ENCODE measurements around the gene CPA2.
A peak's percentile ranks its signal among the peaks of the same experiment; 100 is the strongest.

The CPA2 gene

DNA sequence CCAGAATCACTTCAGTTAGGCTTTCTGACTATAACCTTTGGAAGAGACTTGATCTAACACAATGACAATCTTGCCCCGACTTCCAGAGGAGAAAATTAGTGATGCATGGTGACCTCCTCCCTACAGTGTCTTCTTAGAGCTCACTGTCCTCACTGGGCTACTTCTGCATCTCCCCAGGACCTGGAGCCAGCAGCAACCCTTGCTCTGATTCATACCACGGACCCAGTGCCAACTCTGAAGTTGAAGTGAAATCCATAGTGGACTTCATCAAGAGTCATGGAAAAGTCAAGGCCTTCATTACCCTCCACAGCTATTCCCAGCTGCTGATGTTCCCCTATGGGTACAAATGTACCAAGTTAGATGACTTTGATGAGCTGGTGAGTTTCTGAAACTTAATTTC is 12.6 kb downstream of the CPA2 start:
- H2BK120ac ChIP-seq (ENCODE audit: low read depth, low read length): peak overlapping the region; percentile 35
- no peak overlapping the region for H3K4ac ChIP-seq (ENCODE audit: low read length)
- H2BK15ac ChIP-seq (ENCODE audit: low read length): no peak overlapping the region
- no CpG with 5 or more reads among the region's 2 CpGs for WGBS, 2 donors (ENCODE audit: extremely low coverage in 2 of 2, insufficient read length in 2 of 2, insufficient replicate concordance in 1 of 2)
- DNase-seq (ENCODE audit: low spot score): no peak
- no peak overlapping the region for H3K23ac ChIP-seq (ENCODE audit: low read depth, low read length, poor library complexity)
- H2BK12ac ChIP-seq (ENCODE audit: low read length): peak overlapping the region; percentile 80
- H2BK5ac ChIP-seq (ENCODE audit: low read length): no peak overlapping the region
- H3K14ac ChIP-seq (ENCODE audit: low read length): no peak overlapping the region
- H2AFZ ChIP-seq (ENCODE audit: low read length): no peak overlapping the region
- H3K4me2 ChIP-seq (ENCODE audit: insufficient read depth, low read length, poor library complexity, severe bottlenecking): no peak overlapping the region
- H3K79me1 ChIP-seq (ENCODE audit: low read depth, low read length): no peaks in the 10 kb centered on the region
- H3K27ac ChIP-seq (replicated peaks; ENCODE audit: low read length): no peak overlapping the region
- no peak overlapping the region for H3K18ac ChIP-seq (ENCODE audit: low read length)
- H3K36me3 ChIP-seq (replicated peaks in 1 of 2; ENCODE audit: control insufficient read depth in 2 of 2, insufficient read depth in 2 of 2, low read length in 2 of 2): no peaks in the 10 kb centered on the region
- no peaks in the 10 kb centered on the region for H3K27me3 ChIP-seq (ENCODE audit: control insufficient read depth in 3 of 3, insufficient read depth in 3 of 3, low read depth in 1 of 3, low read length in 3 of 3)
- H3K4me3 ChIP-seq (ENCODE audit: low read length in 2 of 2): no peak overlapping the region
- no peak overlapping the region for H4K91ac ChIP-seq (ENCODE audit: low read depth, low read length, poor library complexity)
- no peak overlapping the region for H4K8ac ChIP-seq (ENCODE audit: low read depth, low read length)
- no peak overlapping the region for H2AK5ac ChIP-seq (ENCODE audit: low read depth, low read length)
- peaks cover 0 to 11% of the 10 kb centered on the region in 2 donors for H3K9me3 ChIP-seq (replicated peaks in 1 of 2; ENCODE audit: control insufficient read depth in 2 of 2, insufficient read depth in 1 of 2, low read depth in 1 of 2, low read length in 2 of 2)
- H3K4me1 ChIP-seq (ENCODE audit: control insufficient read depth in 2 of 2, insufficient read depth in 1 of 2, low read depth in 1 of 2, low read length in 2 of 2): peaks cover 5 to 11% of the 10 kb centered on the region in 2 donors
- no peak overlapping the region for H3K9ac ChIP-seq (ENCODE audit: low read depth, low read length, poor library complexity)

DNA sequence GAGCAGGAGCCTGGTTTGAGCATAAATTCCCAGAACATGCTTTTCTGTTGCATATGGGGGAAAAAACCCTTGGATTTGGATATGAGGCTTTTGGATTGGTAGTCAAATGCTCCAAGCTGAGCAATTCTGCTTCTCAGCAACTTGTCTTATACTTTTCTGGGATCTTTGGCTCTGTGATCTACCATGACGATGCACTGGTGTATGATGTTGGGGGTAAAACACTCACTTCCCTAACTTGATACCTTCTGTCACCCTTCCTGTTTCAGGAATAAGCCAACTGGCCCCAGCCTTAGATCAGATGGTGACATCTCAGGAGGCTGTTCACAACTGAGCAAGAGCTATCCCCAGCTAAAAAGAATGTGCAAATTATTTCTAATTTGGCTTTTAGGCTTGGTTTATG is 13.2 kb downstream of the CPA2 start:
- Histone ChIP-seq H3K4me2 (ENCODE audit: insufficient read depth, low read length, poor library complexity, severe bottlenecking) (no peak overlapping the region), H2BK5ac (ENCODE audit: low read length) (no peak overlapping the region), H2AFZ (ENCODE audit: low read length) (no peak overlapping the region), H3K79me1 (ENCODE audit: low read depth, low read length) (no peaks in the 10 kb centered on the region), H3K4me3 (ENCODE audit: low read length in 2 of 2) (no peak overlapping the region), H3K4me1 (ENCODE audit: control insufficient read depth in 2 of 2, insufficient read depth in 1 of 2, low read depth in 1 of 2, low read length in 2 of 2) (peaks cover 3 to 9% of the 10 kb centered on the region in 2 donors), H3K27ac (replicated peaks; ENCODE audit: low read length) (no peak overlapping the region), H2BK15ac (ENCODE audit: low read length) (no peak overlapping the region), H2BK12ac (ENCODE audit: low read length) (no peak overlapping the region), H3K23ac (ENCODE audit: low read depth, low read length, poor library complexity) (no peak overlapping the region), H4K91ac (ENCODE audit: low read depth, low read length, poor library complexity) (no peak overlapping the region), H3K9ac (ENCODE audit: low read depth, low read length, poor library complexity) (no peak overlapping the region), H2AK5ac (ENCODE audit: low read depth, low read length) (no peak overlapping the region), H3K4ac (ENCODE audit: low read length) (no peak overlapping the region), H3K18ac (ENCODE audit: low read length) (no peak overlapping the region), H4K8ac (ENCODE audit: low read depth, low read length) (no peak overlapping the region), H3K14ac (ENCODE audit: low read length) (no peak overlapping the region), H3K27me3 (ENCODE audit: control insufficient read depth in 3 of 3, insufficient read depth in 3 of 3, low read depth in 1 of 3, low read length in 3 of 3) (no peaks in the 10 kb centered on the region), H3K36me3 (replicated peaks in 1 of 2; ENCODE audit: control insufficient read depth in 2 of 2, insufficient read depth in 2 of 2, low read length in 2 of 2) (no peaks in the 10 kb centered on the region), H3K9me3 (replicated peaks in 1 of 2; ENCODE audit: control insufficient read depth in 2 of 2, insufficient read depth in 1 of 2, low read depth in 1 of 2, low read length in 2 of 2) (peaks cover 0 to 9% of the 10 kb centered on the region in 2 donors), H2BK120ac (ENCODE audit: low read depth, low read length) (no peak overlapping the region)
- no CpG with 5 or more reads among the region's 1 CpG for WGBS, 2 donors (ENCODE audit: extremely low coverage in 2 of 2, insufficient read length in 2 of 2, insufficient replicate concordance in 1 of 2)
- no peak for DNase-seq (ENCODE audit: low spot score)

DNA sequence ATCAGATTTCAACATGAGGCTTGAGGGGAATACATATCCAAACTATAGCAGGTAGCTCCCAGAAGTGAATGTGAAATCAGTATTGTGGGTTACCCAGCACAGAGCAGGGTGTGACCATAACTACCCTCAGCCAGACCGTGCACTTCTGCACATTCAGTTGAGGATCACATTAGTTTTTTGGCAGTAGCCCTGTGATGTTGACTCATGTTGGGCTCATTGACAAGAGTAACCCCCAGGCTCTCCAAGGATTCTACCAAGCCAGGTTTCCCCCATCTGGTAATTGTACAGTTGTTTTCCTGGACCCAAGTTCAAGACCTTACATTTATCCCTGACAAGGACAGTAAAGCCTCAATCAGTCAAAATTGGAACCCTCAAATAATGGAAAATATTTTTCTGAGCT is 14.6 kb downstream of the CPA2 start:
- no peak overlapping the region for H3K9ac ChIP-seq (ENCODE audit: low read depth, low read length, poor library complexity)
- no peak overlapping the region for H2AK5ac ChIP-seq (ENCODE audit: low read depth, low read length)
- H2BK12ac ChIP-seq (ENCODE audit: low read length): no peak overlapping the region
- H3K4me2 ChIP-seq (ENCODE audit: insufficient read depth, low read length, poor library complexity, severe bottlenecking): no peak overlapping the region
- no peak overlapping the region for H2BK15ac ChIP-seq (ENCODE audit: low read length)
- peaks cover 0 to 6% of the 10 kb centered on the region in 2 donors for H3K9me3 ChIP-seq (replicated peaks in 1 of 2; ENCODE audit: control insufficient read depth in 2 of 2, insufficient read depth in 1 of 2, low read depth in 1 of 2, low read length in 2 of 2)
- H3K4ac ChIP-seq (ENCODE audit: low read length): no peak overlapping the region
- H3K27me3 ChIP-seq (ENCODE audit: control insufficient read depth in 3 of 3, insufficient read depth in 3 of 3, low read depth in 1 of 3, low read length in 3 of 3): no peaks in the 10 kb centered on the region
- WGBS, 2 donors (ENCODE audit: extremely low coverage in 2 of 2, insufficient read length in 2 of 2, insufficient replicate concordance in 1 of 2): no CpG with 5 or more reads among the region's 1 CpG
- H3K14ac ChIP-seq (ENCODE audit: low read length): no peak overlapping the region
- no peaks in the 10 kb centered on the region for H3K4me1 ChIP-seq (ENCODE audit: control insufficient read depth in 2 of 2, insufficient read depth in 1 of 2, low read depth in 1 of 2, low read length in 2 of 2)
- H3K79me1 ChIP-seq (ENCODE audit: low read depth, low read length): no peaks in the 10 kb centered on the region
- no peak overlapping the region for H4K8ac ChIP-seq (ENCODE audit: low read depth, low read length)
- no peaks in the 10 kb centered on the region for H3K36me3 ChIP-seq (replicated peaks in 1 of 2; ENCODE audit: control insufficient read depth in 2 of 2, insufficient read depth in 2 of 2, low read length in 2 of 2)
- no peak for DNase-seq (ENCODE audit: low spot score)
- no peak overlapping the region for H3K18ac ChIP-seq (ENCODE audit: low read length)
- H3K4me3 ChIP-seq (ENCODE audit: low read length in 2 of 2): no peak overlapping the region
- no peak overlapping the region for H3K23ac ChIP-seq (ENCODE audit: low read depth, low read length, poor library complexity)
- no peak overlapping the region for H2BK120ac ChIP-seq (ENCODE audit: low read depth, low read length)
- no peak overlapping the region for H3K27ac ChIP-seq (replicated peaks; ENCODE audit: low read length)
- no peak overlapping the region for H2AFZ ChIP-seq (ENCODE audit: low read length)
- no peak overlapping the region for H4K91ac ChIP-seq (ENCODE audit: low read depth, low read length, poor library complexity)
- no peak overlapping the region for H2BK5ac ChIP-seq (ENCODE audit: low read length)

DNA sequence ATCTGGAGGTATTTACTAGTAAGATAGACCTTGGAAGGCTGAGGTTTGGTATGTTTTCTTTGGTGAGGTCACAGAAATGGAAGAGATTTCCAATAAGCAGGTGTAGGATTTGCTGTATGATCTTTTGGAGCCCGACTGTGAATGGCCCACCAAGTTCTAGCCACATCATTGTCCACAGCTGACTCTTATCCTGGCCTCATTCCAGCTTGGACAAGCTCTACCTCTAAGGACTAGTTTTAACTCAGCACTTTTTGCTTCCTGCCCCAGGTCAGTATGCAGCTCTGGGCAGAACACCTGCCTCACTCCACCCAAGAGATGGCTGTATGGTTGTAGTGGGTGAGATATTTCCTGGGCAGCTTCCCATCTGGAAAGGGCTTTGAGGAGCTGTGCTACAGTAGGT is 20.2 kb downstream of the CPA2 start:
- Histone ChIP-seq H3K27me3 (ENCODE audit: control insufficient read depth in 3 of 3, insufficient read depth in 3 of 3, low read depth in 1 of 3, low read length in 3 of 3) (no peaks in the 10 kb centered on the region), H3K4ac (ENCODE audit: low read length) (no peak overlapping the region), H3K36me3 (replicated peaks in 1 of 2; ENCODE audit: control insufficient read depth in 2 of 2, insufficient read depth in 2 of 2, low read length in 2 of 2) (no peaks in the 10 kb centered on the region), H3K4me1 (ENCODE audit: control insufficient read depth in 2 of 2, insufficient read depth in 1 of 2, low read depth in 1 of 2, low read length in 2 of 2) (no peaks in the 10 kb centered on the region), H3K9ac (ENCODE audit: low read depth, low read length, poor library complexity) (no peak overlapping the region), H2BK5ac (ENCODE audit: low read length) (no peak overlapping the region), H4K8ac (ENCODE audit: low read depth, low read length) (no peak overlapping the region), H3K14ac (ENCODE audit: low read length) (no peak overlapping the region), H3K18ac (ENCODE audit: low read length) (no peak overlapping the region), H2BK120ac (ENCODE audit: low read depth, low read length) (no peak overlapping the region), H2BK15ac (ENCODE audit: low read length) (no peak overlapping the region), H2BK12ac (ENCODE audit: low read length) (no peak overlapping the region), H3K4me2 (ENCODE audit: insufficient read depth, low read length, poor library complexity, severe bottlenecking) (no peak overlapping the region), H4K91ac (ENCODE audit: low read depth, low read length, poor library complexity) (no peak overlapping the region), H3K9me3 (replicated peaks in 1 of 2; ENCODE audit: control insufficient read depth in 2 of 2, insufficient read depth in 1 of 2, low read depth in 1 of 2, low read length in 2 of 2) (no peaks in the 10 kb centered on the region), H3K4me3 (ENCODE audit: low read length in 2 of 2) (no peak overlapping the region), H3K79me1 (ENCODE audit: low read depth, low read length) (no peaks in the 10 kb centered on the region), H3K23ac (ENCODE audit: low read depth, low read length, poor library complexity) (no peak overlapping the region), H2AK5ac (ENCODE audit: low read depth, low read length) (no peak overlapping the region), H2AFZ (ENCODE audit: low read length) (no peak overlapping the region), H3K27ac (replicated peaks; ENCODE audit: low read length) (no peak overlapping the region)
- WGBS, 2 donors (ENCODE audit: extremely low coverage in 2 of 2, insufficient read length in 2 of 2, insufficient replicate concordance in 1 of 2): no CpG with 5 or more reads among the region's 1 CpG
- no peak for DNase-seq (ENCODE audit: low spot score)
